Activated naive CD4-positive, alpha-beta T cell treated with anti-CD3 and anti-CD28 coated beads, Interleukin-2, amount 50 U/mL, for 72 hours (primary cell): ENCODE measurements around the gene SLIT1. TPM values are rescaled to one million over a fixed set of nuclear protein-coding genes. Genes with fewer than 3 reads are reported as not detected.

Source experiments
- ATAC-seq, 2 donors: fragments of 150-1000 bp; cut with Tn5 transposase; 2 replicates each; pipeline ENCODE4 v1.10.0; 2021; ENCODE audit warnings: mild to moderate bottlenecking in 2 of 2, moderate library complexity in 2 of 2
- DNase-seq, 2 donors: peaks; one replicate each; pipeline ENCODE4 v3.0.0; 2021 to 2022; ENCODE audit warnings: low spot score in 2 of 2
- H3K27ac Mint-ChIP-seq, 2 donors: one replicate each; pipeline ENCODE4 v1.8.0; 2022; ENCODE audit warnings: mild to moderate bottlenecking in 2 of 2, mixed read lengths in 2 of 2
- H3K36me3 Mint-ChIP-seq, 2 donors: one replicate each; pipeline ENCODE4 v1.8.0; 2022; ENCODE audit warnings: mixed read lengths in 2 of 2
- H3K9me3 Mint-ChIP-seq, 2 donors: one replicate each; pipeline ENCODE4 v1.8.0; 2022; ENCODE audit warnings: mixed read lengths in 2 of 2
- total RNA-seq, 2 donors: library from RNA; stranded (reverse); gene quantifications; one replicate each; pipeline ENCODE4 v1.2.3, GENCODE V29; 2022

SLIT1 gene
- total RNA-seq, 2 donors from 2014 or later: 0.99 to 1.4 TPM

DNA sequence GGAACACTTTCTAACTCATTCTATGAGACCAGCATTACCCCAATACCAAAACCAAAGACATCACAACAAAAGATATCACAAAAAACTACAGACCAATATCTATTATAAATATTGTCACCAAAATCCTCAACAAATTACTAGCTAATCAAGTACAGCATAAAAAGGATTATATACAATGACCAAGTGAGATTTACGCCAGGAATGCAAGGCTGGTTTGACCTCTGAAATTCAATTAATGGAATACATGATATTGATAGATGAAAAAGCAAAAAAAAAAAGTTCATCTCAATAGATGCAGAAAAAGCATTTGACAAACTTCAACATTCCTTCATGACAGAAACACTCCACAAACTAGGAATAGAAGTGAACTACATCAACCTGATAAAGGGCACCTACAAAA lies 178.3 kb downstream of the SLIT1 start:
- H3K27ac Mint-ChIP-seq: no peak overlapping the region
- peaks cover 19 to 20% of the 10 kb centered on the region in 2 donors for H3K36me3 Mint-ChIP-seq
- H3K9me3 Mint-ChIP-seq: peaks cover 20 to 22% of the 10 kb centered on the region in 2 donors
- no peak for DNase-seq
- no peak for ATAC-seq

DNA sequence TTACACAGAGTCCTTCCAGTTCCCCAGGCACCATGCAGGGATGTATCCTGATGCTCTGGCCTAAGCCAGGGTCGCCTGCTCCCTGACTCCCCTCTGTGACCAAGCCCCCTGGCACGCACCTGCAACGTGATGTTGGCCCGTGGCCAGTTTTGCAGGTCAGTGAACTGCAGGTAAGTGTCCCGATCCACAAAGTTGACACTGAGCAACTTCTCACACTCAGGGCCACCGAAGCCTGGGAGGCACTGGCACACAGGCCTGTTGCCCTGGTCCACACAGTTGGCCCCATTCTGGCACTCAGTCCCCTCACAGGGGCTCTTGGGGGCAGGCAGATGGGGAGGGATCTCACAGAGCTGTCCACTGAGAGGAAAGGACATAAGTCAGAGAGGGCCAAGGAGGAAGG lies 179.4 kb downstream of the SLIT1 start:
- Mint-ChIP-seq H3K9me3 (peaks cover 20 to 22% of the 10 kb centered on the region in 2 donors), H3K27ac (no peak overlapping the region), H3K36me3 (peaks cover 19 to 20% of the 10 kb centered on the region in 2 donors)
- no peak for DNase-seq
- no peak for ATAC-seq

DNA sequence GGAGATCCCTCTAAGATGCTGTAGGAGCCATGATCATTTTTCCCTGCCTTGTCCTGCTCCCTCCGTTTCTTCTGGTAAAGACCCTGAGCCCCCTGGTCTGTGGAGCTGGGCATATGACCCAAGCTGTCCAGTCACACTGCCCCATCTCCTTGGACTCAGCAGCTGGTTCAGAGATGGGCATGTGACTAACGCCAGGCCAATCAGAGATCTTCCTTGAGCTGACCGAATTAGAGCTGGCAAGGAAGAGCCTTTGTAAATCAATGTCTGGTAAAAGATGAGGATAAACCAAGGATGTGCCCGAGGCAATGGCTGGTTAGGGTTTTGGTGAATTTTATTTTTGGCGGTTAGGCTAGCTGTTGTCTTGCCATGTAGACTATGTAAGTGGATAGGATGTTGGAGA lies 180.4 kb downstream of the SLIT1 start:
- H3K27ac Mint-ChIP-seq: no peak overlapping the region
- H3K9me3 Mint-ChIP-seq: peaks cover 20 to 22% of the 10 kb centered on the region in 2 donors

GRCh38 chr10:97004591-97004990 lies 181.2 kb downstream of the SLIT1 start:
- Mint-ChIP-seq H3K27ac (no peak overlapping the region), H3K9me3 (peaks cover 20 to 22% of the 10 kb centered on the region in 2 donors), H3K36me3 (peaks cover 19 to 20% of the 10 kb centered on the region in 2 donors)
- DNase-seq (no peak), ATAC-seq (no peak)

More for the DNA sequence above, 180.4 kb downstream of the SLIT1 start:
- H3K36me3 Mint-ChIP-seq: peaks cover 19 to 20% of the 10 kb centered on the region in 2 donors
- ATAC-seq: no peak
- no peak for DNase-seq

GRCh38 chr10:97003804-97004201 lies 182.0 kb downstream of the SLIT1 start:
- Mint-ChIP-seq H3K27ac (no peak overlapping the region), H3K9me3 (peaks cover 20 to 22% of the 10 kb centered on the region in 2 donors), H3K36me3 (peaks cover 19 to 20% of the 10 kb centered on the region in 2 donors)
- ATAC-seq (no peak), DNase-seq (no peak)

- H3K36me3 Mint-ChIP-seq: peaks cover 19 to 20% of the 10 kb centered on the region in 2 donors
- no peak for ATAC-seq
- no peak for DNase-seq
- H3K9me3 Mint-ChIP-seq: peaks cover 20 to 22% of the 10 kb centered on the region in 2 donors
- H3K27ac Mint-ChIP-seq: no peak overlapping the region
These were observed 182.5 kb downstream of the SLIT1 start for GRCh38 chr10:97003151-97003803.

DNA sequence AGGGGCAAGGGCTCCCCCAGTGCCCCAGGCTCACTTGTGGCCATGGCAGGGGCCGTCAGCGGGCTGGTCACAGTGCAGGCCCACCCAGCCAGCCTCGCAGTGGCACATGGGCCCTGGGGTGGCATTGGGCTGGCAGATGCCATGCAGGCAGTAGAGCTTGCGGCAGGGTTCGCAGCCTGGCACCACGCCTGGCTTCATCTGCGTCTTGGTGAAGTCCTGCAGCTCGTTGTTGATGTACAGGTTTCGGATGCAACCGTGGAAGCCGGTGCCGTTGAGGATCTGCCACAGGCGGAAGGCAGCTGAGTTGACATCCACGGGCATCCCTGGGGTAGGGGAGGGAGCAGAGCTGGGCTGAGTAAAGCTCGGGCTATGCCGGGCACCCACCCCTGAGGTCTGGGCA lies 183.1 kb downstream of the SLIT1 start:
- DNase-seq: no peak
- peaks cover 18 to 19% of the 10 kb centered on the region in 2 donors for H3K9me3 Mint-ChIP-seq
- H3K27ac Mint-ChIP-seq: no peak overlapping the region
- ATAC-seq: no peak
- H3K36me3 Mint-ChIP-seq: peaks cover 14 to 18% of the 10 kb centered on the region in 2 donors

GRCh38 chr10:97001183-97001991 lies 184.4 kb downstream of the SLIT1 start:
- ATAC-seq: no peak

DNA sequence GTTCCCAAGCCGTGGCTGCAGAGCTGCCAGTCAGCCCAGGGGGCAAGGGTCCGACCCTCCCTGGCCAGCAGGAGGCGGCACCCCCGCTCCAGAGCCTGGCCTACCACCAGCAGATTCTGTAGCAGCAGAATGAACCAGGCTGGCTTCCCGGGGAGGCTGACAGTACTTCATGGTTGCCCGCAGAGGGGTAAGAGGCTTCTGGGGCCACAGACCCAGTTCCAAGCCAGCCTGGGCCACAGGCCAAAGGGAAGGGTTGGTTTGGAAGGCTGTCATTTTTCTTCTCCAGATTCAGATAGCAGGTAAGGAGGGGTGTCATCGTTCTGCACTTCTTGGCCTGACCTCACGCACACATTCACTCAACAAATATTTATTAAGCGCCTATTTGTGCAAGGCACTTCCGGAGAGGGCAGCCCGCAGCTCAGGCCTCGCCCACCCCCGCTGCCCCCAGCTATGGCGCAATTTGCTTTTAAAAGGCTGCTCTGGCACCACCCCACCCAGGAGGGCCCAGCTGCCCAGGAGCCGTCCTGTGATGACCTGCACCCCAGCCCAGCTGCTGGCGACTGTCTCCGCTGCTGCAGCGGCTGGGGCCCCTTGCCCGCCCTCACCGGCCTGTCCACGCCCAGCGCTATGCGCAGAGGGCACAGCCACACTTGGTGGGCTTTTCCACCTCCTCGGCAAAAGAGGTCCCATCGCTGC lies 185.1 kb downstream of the SLIT1 start:
- Mint-ChIP-seq H3K27ac (no peak overlapping the region), H3K36me3 (peaks cover 0 to 4% of the 10 kb centered on the region in 2 donors), H3K9me3 (peaks cover 3% of the 10 kb centered on the region in 2 donors)
- DNase-seq (no peak), ATAC-seq (no peak)

More at GRCh38 chr10:97001183-97001991, 184.4 kb downstream of the SLIT1 start:
- Mint-ChIP-seq H3K36me3 (peaks cover 1 to 5% of the 10 kb centered on the region in 2 donors), H3K9me3 (peaks cover 6% of the 10 kb centered on the region in 2 donors), H3K27ac (no peak overlapping the region)
- no peak for DNase-seq

GRCh38 chr10:96999987-97000386 lies 185.8 kb downstream of the SLIT1 start:
- H3K9me3 Mint-ChIP-seq: no peaks in the 10 kb centered on the region
- H3K27ac Mint-ChIP-seq: no peak overlapping the region
- no peaks in the 10 kb centered on the region for H3K36me3 Mint-ChIP-seq
- no peak for DNase-seq
- ATAC-seq: no peak

- Mint-ChIP-seq H3K9me3 (no peaks in the 10 kb centered on the region), H3K36me3 (no peaks in the 10 kb centered on the region), H3K27ac (no peak overlapping the region)
- DNase-seq (no peak), ATAC-seq (no peak)
These were observed 186.4 kb downstream of the SLIT1 start for GRCh38 chr10:96999337-96999736.

DNA sequence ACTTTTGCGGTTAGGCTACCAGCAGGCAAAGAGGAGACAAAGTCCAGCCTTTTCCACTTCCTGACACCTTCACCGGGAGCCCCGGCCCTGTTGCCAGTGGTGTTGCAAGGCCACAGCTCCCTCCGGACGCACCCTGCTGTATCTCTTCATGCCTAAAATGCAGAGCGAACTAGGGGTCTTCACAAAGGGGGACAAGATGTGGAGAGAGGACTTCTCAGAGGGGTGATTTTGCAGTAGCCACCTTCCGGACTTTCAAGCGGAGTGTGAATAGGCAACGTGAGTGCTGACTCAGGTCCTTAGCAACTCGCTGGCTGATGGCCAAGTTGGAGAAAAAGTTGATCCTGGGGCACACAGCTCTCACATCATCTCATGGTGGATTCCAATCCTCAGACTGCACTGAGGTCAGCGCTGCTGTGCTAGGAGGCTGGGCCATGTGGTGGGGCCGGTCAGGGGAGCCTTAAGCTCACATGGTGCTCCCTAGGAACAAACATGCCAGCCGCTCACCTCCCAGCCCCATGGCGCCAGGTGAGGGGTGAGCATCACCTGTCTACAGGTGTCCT lies 187.3 kb downstream of the SLIT1 start:
- Mint-ChIP-seq H3K27ac (peak overlapping the region in 1 of 2 donors; percentile 52), H3K36me3 (no peaks in the 10 kb centered on the region), H3K9me3 (no peaks in the 10 kb centered on the region)
- ATAC-seq (no peak), DNase-seq (no peak)

- Mint-ChIP-seq H3K9me3 (no peaks in the 10 kb centered on the region), H3K36me3 (no peaks in the 10 kb centered on the region), H3K27ac (no peak overlapping the region)
- ATAC-seq: no peak
- DNase-seq: no peak
These were observed 189.3 kb downstream of the SLIT1 start for GRCh38 chr10:96996275-96996965.

- DNase-seq (no peak), ATAC-seq (no peak)
- Mint-ChIP-seq H3K9me3 (no peaks in the 10 kb centered on the region), H3K27ac (no peak overlapping the region), H3K36me3 (no peaks in the 10 kb centered on the region)
These were observed 189.9 kb downstream of the SLIT1 start for GRCh38 chr10:96995851-96996250.

- no peak for DNase-seq
These were observed 193.0 kb downstream of the SLIT1 start for GRCh38 chr10:96992721-96993120.

GRCh38 chr10:96991313-96991841 lies 194.4 kb downstream of the SLIT1 start:
- Mint-ChIP-seq H3K27ac (no peak overlapping the region), H3K9me3 (no peaks in the 10 kb centered on the region), H3K36me3 (no peaks in the 10 kb centered on the region)
- ATAC-seq (peak; percentile 26 to 84), DNase-seq (no peak)

More at GRCh38 chr10:96992721-96993120, 193.0 kb downstream of the SLIT1 start:
- ATAC-seq: peak in 1 of 2 donors; percentile 46
- H3K9me3 Mint-ChIP-seq: no peaks in the 10 kb centered on the region
- no peak overlapping the region for H3K27ac Mint-ChIP-seq
- no peaks in the 10 kb centered on the region for H3K36me3 Mint-ChIP-seq
